Endodermal cell (in vitro differentiated cells): ENCODE data around the gene RYK. TPM values are rescaled to one million over a fixed set of nuclear protein-coding genes. Genes with fewer than 3 reads are reported as not detected.

Experiments used
- DNase-seq: peaks from one replicate; pipeline ENCODE4 v3.0.0-alpha.2; 2017
- H3K27ac ChIP-seq: 2 replicates; pipeline ENCODE4 v1.5.1; 2013; ENCODE audit warnings: mild to moderate bottlenecking, low read depth, low read length, moderate library complexity
- H3K27me3 ChIP-seq: 2 replicates; pipeline ENCODE4 v1.6.1; 2013; ENCODE audit warnings: mild to moderate bottlenecking, low read length, moderate library complexity; ENCODE audit not compliant: insufficient read depth, control insufficient read depth, poor library complexity, severe bottlenecking
- H3K36me3 ChIP-seq: 2 replicates; pipeline ENCODE4 v1.7.0; 2013; ENCODE audit warnings: mild to moderate bottlenecking, low read length, moderate library complexity; ENCODE audit not compliant: control insufficient read depth, insufficient read depth
- H3K4me1 ChIP-seq: one replicate; pipeline ENCODE4 v1.7.0; 2013; ENCODE audit warnings: low read length; ENCODE audit not compliant: control insufficient read depth, insufficient read depth
- H3K4me3 ChIP-seq: 2 replicates; pipeline ENCODE4 v1.5.1; 2013; ENCODE audit warnings: mild to moderate bottlenecking, low read length, moderate library complexity
- H3K9ac ChIP-seq: 2 replicates; pipeline ENCODE4 v1.6.1; 2013; ENCODE audit warnings: mild to moderate bottlenecking, low read length, moderate library complexity; ENCODE audit not compliant: poor library complexity, severe bottlenecking; ENCODE audit errors: extremely low read depth
- H3K9me3 ChIP-seq: 2 replicates; pipeline ENCODE4 v1.6.1; 2013; ENCODE audit warnings: mild to moderate bottlenecking, low read length, moderate library complexity; ENCODE audit not compliant: control insufficient read depth
- H3K27ac Mint-ChIP-seq: 2 replicates; pipeline ENCODE4 v1.8.0; 2020; ENCODE audit warnings: mixed read lengths
- H3K27me3 Mint-ChIP-seq: 2 replicates; pipeline ENCODE4 v1.8.0; 2021; ENCODE audit warnings: mild to moderate bottlenecking, mixed read lengths; ENCODE audit not compliant: insufficient read depth
- H3K36me3 Mint-ChIP-seq: 2 replicates; pipeline ENCODE4 v1.8.0; 2020; ENCODE audit warnings: low read depth, mixed read lengths
- H3K4me1 Mint-ChIP-seq: 2 replicates; pipeline ENCODE4 v1.8.0; 2020; ENCODE audit warnings: mixed read lengths
- H3K4me3 Mint-ChIP-seq: 2 replicates; pipeline ENCODE4 v1.8.0; 2020; ENCODE audit warnings: mild to moderate bottlenecking, moderate library complexity, mixed read lengths
- H3K9me3 Mint-ChIP-seq: 2 replicates; pipeline ENCODE4 v1.8.0; 2020; ENCODE audit warnings: mild to moderate bottlenecking, mixed read lengths
- CTCF ChIP-seq: fragments of 200-600 bp; sonication (generic); conservative IDR thresholded peaks from 2 replicates; pipeline ENCODE4 v1.5.0; 2021; ENCODE audit warnings: antibody characterized with exemption, mild to moderate bottlenecking
- WGBS, 2 experiments: methylation state at CpG; one replicate each; pipeline versions ENCODE4 v1.1.5 to v1.1.7; 2013; ENCODE audit warnings: missing lambda C conversion rate in 2 of 2, mixed read lengths in 1 of 2; ENCODE audit not compliant: insufficient coverage in 1 of 2, insufficient read length in 1 of 2; 5-methylcytosine and 5-hydroxymethylcytosine counted together
- total RNA-seq, 2 donors: library from RNA; stranded (reverse); fragmentation: NEBNext Ultra II Directional in 1 of 2; extraction: Animal tissue kit (Norgen Biotek cat#: 25700) in 1 of 2; gene quantifications; 2 replicates in 1 of 2; 3 replicates in 1 of 2; pipeline ENCODE4 v1.2.1, GENCODE V29; 2021

The RYK gene
- total RNA-seq, 2 donors from 2014 or later: 79.2 to 85.5 TPM

- Histone ChIP-seq H3K27me3 (no peaks in the 10 kb centered on the region), H3K36me3 (peaks cover 71% of the 10 kb centered on the region), H3K27ac (no peak overlapping the region), H3K4me3 (no peak overlapping the region), H3K4me1 (no peaks in the 10 kb centered on the region), H3K9me3 (no peaks in the 10 kb centered on the region), H3K9ac (no peak overlapping the region)
- H3K36me3 Mint-ChIP-seq: peaks cover 33% of the 10 kb centered on the region
- no peak overlapping the region for H3K4me3 Mint-ChIP-seq
- DNase-seq: no peak
- no peak overlapping the region for H3K27ac Mint-ChIP-seq
- H3K4me1 Mint-ChIP-seq: peaks cover 9% of the 10 kb centered on the region
- no peaks in the 10 kb centered on the region for H3K27me3 Mint-ChIP-seq
- WGBS, 2 experiments: 92 to 100% methylated on average over 1 of the region's 1 CpG
- TF ChIP-seq CTCF: no peak
- H3K9me3 Mint-ChIP-seq: no peaks in the 10 kb centered on the region
Measured at GRCh38 chr3:134180761-134181160, 69.9 kb downstream of the RYK start.

GRCh38 chr3:134179508-134179907 is 71.2 kb downstream of the RYK start:
- Histone ChIP-seq H3K9ac (no peak overlapping the region), H3K27ac (no peak overlapping the region), H3K36me3 (peaks cover 80% of the 10 kb centered on the region), H3K9me3 (peaks cover 5% of the 10 kb centered on the region), H3K4me1 (no peaks in the 10 kb centered on the region), H3K4me3 (no peak overlapping the region), H3K27me3 (no peaks in the 10 kb centered on the region)
- Mint-ChIP-seq H3K4me3 (no peak overlapping the region), H3K27me3 (no peaks in the 10 kb centered on the region), H3K27ac (peak overlapping the region; percentile 46), H3K9me3 (no peaks in the 10 kb centered on the region), H3K36me3 (peaks cover 40% of the 10 kb centered on the region), H3K4me1 (peaks cover 9% of the 10 kb centered on the region)
- no peak for TF ChIP-seq CTCF
- WGBS, 2 experiments: 98 to 100% methylated on average over 2 of the region's 2 CpGs
- no peak for DNase-seq

- Histone ChIP-seq H3K9ac (no peak overlapping the region), H3K36me3 (peaks cover 58% of the 10 kb centered on the region), H3K9me3 (no peaks in the 10 kb centered on the region), H3K27ac (no peak overlapping the region), H3K4me1 (no peaks in the 10 kb centered on the region), H3K27me3 (no peaks in the 10 kb centered on the region), H3K4me3 (no peak overlapping the region)
- Mint-ChIP-seq H3K4me3 (no peak overlapping the region), H3K27ac (no peak overlapping the region), H3K9me3 (peaks cover under 1% of the 10 kb centered on the region), H3K36me3 (peaks cover 48% of the 10 kb centered on the region), H3K27me3 (no peaks in the 10 kb centered on the region), H3K4me1 (peaks cover 10% of the 10 kb centered on the region)
- DNase-seq: no peak
- 93 to 95% methylated on average over 5 of the region's 6 CpGs for WGBS, 2 experiments
- no peak for TF ChIP-seq CTCF
Measured at GRCh38 chr3:134163096-134163495, 87.6 kb downstream of the RYK start.
